ENCODE data around the gene DNAJC18.

DNA sequence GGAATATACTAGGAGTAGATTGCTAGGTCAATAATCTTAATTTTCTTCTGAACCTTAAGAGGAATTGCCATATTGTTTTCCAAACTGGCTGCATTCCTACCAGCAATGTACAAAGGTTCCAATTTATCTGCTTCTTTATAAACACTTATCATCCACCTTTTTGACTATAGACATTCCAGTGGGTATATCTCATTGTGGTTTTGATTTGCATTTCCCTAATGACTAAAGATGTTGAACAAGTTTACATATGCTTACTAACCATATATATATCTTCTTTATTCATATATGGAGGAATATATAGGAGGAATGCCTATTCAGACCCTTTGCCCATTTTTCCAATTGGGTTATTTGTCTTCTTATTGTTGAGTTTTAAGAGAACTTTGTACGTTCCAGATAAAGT lies 7.6 kb downstream of the DNAJC18 start:
- TF ChIP-seq, protein P1, sequence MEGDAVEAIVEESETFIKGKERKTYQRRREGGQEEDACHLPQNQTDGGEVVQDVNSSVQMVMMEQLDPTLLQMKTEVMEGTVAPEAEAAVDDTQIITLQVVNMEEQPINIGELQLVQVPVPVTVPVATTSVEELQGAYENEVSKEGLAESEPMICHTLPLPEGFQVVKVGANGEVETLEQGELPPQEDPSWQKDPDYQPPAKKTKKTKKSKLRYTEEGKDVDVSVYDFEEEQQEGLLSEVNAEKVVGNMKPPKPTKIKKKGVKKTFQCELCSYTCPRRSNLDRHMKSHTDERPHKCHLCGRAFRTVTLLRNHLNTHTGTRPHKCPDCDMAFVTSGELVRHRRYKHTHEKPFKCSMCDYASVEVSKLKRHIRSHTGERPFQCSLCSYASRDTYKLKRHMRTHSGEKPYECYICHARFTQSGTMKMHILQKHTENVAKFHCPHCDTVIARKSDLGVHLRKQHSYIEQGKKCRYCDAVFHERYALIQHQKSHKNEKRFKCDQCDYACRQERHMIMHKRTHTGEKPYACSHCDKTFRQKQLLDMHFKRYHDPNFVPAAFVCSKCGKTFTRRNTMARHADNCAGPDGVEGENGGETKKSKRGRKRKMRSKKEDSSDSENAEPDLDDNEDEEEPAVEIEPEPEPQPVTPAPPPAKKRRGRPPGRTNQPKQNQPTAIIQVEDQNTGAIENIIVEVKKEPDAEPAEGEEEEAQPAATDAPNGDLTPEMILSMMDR (IDR thresholded peaks at IDR 0.05), result no peak
- TF ChIP-seq POLR2A (IDR thresholded peaks at IDR 0.05) (no peak), POLR2AphosphoS5 (IDR thresholded peaks at IDR 0.05; ENCODE audit: insufficient read depth in 1 of 2, low read depth in 1 of 2) (no peak)

All from vagina (tissue), 2 donors.